Left renal pelvis (tissue), 4 donors: ENCODE results near the gene MTO1. TPM values are rescaled to one million over a fixed set of nuclear protein-coding genes. Genes with fewer than 3 reads are reported as not detected.
"Not testable (repeated sequence)": the region's sequence is repeated elsewhere in the genome, so short reads cannot be mapped to it uniquely, and the experiment has no call there.

Experiments
- DNase-seq, 4 donors: peaks; one replicate each; pipeline ENCODE4 v3.0.0-alpha.2; 2013; ENCODE audit warnings: low read depth in 4 of 4, low spot score in 3 of 4
- polyA plus RNA-seq, 4 donors: library from polyadenylated mRNA; unstranded; fragments of 120-200 nt; gene quantifications; one replicate each; pipeline ENCODE4 v1.2.1, GENCODE V29; 2013; ENCODE audit not compliant: insufficient read length in 4 of 4

The MTO1 gene
- polyA plus RNA-seq, 4 donors, result 22.5 to 35.1 (median 32.7) TPM

- no peak for DNase-seq
These were observed 41.7 kb downstream of the MTO1 start for GRCh38 chr6:73503027-73503772.

DNA sequence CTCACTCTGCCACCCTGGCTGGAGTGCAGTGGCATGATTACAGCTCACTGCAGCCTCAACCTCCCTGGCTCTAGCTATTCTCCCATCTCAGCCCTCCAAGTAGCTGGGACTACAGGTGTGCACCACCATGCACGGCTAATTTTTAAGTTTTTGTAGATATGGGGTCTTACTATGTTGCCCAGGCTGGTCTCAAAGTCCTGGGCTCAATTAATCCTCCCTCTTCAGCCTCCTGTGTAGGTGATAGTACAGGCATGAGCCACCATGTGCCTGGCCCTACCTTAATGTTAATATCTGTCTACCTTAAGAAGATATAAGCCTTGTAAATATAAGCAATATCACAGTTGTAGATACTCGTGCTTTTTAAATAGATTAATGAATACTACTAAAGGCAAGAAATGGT, 42.6 kb downstream of the MTO1 start:
- no peak for DNase-seq

DNA sequence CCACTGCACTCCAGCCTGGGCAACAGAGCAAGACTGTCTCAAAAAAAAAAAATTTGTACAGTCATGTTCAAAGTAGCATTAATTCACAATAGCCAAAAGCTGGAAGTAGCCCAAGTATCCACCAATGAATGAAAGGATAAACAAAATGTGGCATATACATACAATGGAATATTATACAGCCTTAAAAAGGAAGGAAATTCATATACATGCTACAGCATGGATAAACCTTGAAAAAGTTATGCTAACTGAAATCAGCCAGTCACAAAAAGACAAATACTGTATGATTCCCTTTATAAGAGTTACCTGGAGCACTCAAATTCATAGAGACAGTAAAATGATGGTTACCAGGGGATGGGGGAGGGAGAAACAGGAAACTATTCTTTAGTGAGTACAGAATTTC, 43.6 kb downstream of the MTO1 start:
- no peak for DNase-seq

DNA sequence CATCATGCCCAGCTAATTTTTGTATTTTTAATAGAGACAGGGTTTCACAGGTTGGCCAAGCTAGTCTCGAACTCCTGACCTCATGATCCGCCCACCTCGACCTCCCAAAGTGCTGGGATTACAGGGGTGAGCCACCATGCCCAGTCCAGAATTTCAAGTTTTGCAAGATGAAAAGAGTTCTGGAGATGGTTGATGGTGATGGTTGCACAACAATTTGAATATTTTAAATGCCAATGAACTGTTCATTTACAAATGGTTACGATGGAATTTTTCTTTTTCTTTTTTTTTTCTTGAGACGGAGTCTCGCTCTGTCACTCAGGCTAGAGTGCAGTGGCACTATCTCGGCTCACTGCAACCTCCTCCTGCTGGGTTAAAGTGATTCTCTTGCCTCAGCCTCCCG, 44.2 kb downstream of the MTO1 start:
- not testable (repeated sequence) for DNase-seq

DNA sequence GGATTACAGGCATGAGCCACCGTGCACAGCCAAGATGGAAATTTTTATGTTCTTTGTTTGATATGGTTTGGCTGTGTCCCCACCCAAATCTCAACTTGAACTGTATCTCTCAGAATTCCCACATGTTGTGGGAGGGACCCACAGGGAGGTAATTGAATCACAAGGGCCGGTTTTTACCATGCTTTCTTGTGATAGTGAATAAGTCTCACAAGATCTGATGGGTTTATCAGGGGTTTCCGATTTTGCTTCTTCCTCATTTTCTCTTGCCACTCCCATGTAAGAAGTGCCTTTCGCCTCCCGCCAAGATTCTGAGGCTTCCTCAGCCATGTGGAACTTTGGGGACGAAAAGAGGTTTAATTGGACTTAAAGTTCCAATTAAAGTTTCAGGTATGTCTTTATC, 44.7 kb downstream of the MTO1 start:
- DNase-seq, result no peak

GRCh38 chr6:73508776-73509175, 47.2 kb downstream of the MTO1 start:
- no peak for DNase-seq

DNA sequence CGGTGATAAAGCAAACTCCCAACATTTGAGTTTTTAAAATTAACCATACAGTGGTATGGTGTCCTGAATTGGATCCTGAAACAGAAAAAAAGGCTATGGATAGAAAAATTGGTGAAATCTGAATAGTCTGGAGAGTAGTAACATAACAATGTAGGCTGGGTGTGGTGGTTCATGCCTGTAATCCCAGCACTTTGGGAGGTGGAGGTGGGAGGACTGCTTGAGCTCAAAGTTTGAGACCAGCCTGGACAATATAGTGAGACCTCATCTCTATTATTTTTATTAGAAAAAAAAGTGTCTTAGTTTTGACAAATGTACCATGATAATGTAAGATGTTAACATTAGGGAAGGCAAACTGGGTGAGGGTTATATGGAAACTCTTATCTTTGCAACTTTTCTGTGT, 48.3 kb downstream of the MTO1 start:
- DNase-seq, result no peak

GRCh38 chr6:73511796-73512195, 50.3 kb downstream of the MTO1 start:
- DNase-seq, result no peak

GRCh38 chr6:73513496-73513854, 51.9 kb downstream of the MTO1 start:
- DNase-seq, result no peak

DNA sequence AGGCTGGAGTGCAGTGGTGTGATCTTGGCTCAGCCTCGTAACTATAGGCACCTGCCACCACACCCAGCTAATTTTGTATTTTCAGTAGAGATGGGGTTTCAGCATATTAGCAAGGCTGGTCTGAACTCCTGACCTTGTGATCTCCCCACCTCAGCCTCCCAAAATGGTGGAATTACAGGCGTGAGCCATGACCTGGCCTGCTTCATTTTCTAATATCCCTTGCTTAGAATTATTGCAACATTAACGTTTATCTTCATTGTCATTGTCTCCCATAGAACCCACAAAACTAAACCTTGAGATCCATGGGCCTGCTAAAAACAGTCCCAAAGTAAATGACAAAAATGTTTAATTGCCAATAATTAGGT, 53.2 kb downstream of the MTO1 start:
- DNase-seq, result no peak

- DNase-seq, result no peak
These were observed 53.7 kb downstream of the MTO1 start for GRCh38 chr6:73515204-73515655.

- DNase-seq, result no peak
These were observed 55.3 kb downstream of the MTO1 start for GRCh38 chr6:73516514-73517489.

DNA sequence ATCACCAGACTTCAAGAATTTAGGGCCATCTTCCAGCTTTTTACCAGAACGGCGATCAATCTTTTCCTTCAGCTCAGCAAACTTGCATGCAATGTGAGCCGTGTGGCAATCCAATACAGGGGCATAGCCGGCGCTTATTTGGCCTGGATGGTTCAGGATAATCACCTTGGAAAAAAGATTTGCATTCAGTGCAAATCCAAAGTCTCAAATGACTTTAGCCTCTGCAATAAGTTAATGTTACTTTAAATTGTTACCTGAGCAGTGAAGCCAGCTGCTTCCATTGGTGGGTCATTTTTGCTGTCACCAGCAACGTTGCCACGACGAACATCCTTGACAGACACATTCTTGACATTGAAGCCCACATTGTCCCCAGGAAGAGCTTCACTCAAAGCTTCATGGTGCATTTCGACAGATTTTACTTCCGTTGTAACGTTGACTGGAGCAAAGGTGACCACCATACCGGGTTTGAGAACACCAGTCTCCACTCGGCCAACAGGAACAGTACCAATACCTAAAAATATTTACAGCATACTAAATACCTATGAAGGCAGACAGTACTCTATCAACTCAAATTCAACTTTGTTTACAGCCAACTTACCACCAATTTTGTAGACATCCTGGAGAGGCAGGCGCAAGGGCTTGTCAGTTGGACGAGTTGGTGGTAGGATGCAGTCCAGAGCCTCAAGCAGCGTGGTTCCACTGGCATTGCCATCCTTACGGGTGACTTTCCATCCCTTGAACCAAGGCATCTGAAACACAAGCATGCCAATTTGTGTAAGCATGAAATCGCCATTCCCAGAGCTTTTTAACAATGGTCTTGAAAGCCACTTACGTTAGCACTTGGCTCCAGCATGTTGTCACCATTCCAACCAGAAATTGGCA, 56.8 kb downstream of the MTO1 start:
- DNase-seq, result not testable (repeated sequence)

DNA sequence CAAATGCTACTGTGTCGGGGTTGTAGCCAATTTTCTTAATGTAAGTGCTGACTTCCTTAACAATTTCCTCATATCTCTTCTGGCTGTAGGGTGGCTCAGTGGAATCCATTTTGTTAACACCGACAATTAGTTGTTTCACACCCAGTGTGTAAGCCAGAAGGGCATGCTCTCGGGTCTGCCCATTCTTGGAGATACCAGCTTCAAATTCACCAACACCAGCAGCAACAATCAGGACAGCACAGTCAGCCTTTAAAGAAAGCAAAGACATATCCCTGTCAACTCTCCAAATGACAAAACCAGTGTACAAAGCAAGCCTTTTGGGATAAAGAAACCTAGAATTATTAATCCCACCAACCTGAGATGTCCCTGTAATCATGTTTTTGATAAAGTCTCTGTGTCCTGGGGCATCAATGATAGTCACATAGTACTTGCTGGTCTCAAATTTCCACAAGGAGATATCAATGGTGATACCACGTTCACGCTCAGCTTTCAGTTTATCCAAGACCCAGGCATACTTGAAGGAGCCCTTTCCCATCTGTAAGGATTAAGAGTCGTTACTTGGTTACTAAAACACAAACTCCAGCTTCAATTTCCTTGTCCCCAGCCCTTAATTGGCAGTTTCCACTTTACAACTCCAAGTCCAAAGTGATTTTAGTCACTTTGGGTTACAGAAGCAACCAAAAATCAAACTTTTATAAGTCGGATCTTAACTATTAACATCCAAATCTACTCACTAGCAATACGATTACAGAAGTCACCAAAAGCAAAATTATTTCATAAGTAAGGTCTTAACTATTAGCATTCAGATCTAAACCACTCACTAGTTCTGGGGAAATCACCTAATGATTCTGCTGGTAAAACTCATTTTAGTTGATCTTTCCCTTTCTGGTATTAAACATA, 57.7 kb downstream of the MTO1 start:
- DNase-seq, result not testable (repeated sequence)

DNA sequence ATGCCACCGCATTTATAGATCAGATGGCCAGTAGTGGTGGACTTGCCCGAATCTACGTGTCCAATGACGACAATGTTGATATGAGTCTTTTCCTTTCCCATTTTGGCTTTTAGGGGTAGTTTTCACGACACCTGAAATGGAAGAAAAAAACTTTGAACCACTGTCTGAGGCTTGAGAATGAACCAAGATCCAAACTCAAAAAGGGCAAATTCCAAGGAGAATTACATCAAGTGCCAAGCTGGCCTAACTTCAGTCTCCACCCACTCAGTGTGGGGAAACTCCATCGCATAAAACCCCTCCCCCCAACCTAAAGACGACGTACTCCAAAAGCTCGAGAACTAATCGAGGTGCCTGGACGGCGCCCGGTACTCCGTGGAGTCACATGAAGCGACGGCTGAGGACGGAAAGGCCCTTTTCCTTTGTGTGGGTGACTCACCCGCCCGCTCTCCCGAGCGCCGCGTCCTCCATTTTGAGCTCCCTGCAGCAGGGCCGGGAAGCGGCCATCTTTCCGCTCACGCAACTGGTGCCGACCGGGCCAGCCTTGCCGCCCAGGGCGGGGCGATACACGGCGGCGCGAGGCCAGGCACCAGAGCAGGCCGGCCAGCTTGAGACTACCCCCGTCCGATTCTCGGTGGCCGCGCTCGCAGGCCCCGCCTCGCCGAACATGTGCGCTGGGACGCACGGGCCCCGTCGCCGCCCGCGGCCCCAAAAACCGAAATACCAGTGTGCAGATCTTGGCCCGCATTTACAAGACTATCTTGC, 58.6 kb downstream of the MTO1 start:
- DNase-seq, result peak in 2 of 4 donors; percentile 42 to 44

- DNase-seq, result peak; percentile 99
These were observed 59.3 kb downstream of the MTO1 start, which contains the start of gene EEF1A1 for GRCh38 chr6:73520688-73521350. Gene EEF1A1, minus strand, starts transcription at chr6:73521032. Its CDS starts 1,006 bp downstream, at chr6:73520026.

DNA sequence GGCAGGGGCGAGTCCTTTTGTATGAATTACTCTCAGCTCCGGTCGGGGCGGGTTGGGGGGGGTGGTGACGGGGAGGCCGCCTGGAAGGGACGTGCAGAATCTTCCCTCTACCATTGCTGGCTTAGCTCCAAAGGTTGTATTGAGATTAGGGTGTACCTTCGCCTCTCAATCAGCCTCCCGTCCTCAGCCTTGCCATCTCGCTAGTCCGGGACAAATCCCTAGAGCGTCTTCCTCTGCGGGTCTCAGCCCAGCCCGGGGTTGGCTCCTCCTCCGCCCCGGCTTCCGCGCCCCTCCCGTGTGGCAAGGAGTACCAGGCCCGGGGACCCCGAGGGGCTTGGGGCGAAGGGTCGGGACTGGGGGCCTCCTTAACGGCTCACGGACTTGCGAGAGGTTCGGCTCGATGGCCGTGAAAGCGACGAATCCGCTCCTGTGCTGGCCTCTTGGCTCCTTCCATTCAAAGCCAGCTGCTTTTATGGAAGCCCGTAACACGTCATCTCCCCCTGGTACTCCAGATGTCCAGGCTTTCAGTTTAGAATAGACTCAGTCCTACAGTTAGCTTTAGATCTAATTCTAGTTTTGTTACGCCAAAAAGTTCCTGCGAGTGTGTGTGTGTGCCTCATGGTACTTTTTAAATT, 59.9 kb downstream of the MTO1 start:
- DNase-seq, result peak in 3 of 4 donors; percentile 58 to 80 (median 69)
